Nephron (organoid): Measurements from ENCODE around the gene UGT1A8.
"Not testable (repeated sequence)": the region's sequence is repeated elsewhere in the genome, so short reads cannot be mapped to it uniquely, and the experiment has no call there.

ENCODE experiments used
- H3K27ac Mint-ChIP-seq, 3 experiments: 2 replicates each; pipeline ENCODE4 v1.8.0; 2020; ENCODE audit warnings: mixed read lengths in 3 of 3, mild to moderate bottlenecking in 2 of 3, moderate library complexity in 1 of 3
- H3K27me3 Mint-ChIP-seq: 2 replicates; pipeline ENCODE4 v1.8.0; 2021; ENCODE audit warnings: low read depth, mild to moderate bottlenecking, moderate library complexity, mixed read lengths
- H3K36me3 Mint-ChIP-seq: 2 replicates; pipeline ENCODE4 v1.8.0; 2020; ENCODE audit warnings: low read depth, mixed read lengths
- H3K4me1 Mint-ChIP-seq: 2 replicates; pipeline ENCODE4 v1.8.0; 2020; ENCODE audit warnings: mixed read lengths
- H3K4me3 Mint-ChIP-seq, 3 experiments: 2 replicates each; pipeline ENCODE4 v1.8.0; 2020; ENCODE audit warnings: mild to moderate bottlenecking in 3 of 3, mixed read lengths in 3 of 3, moderate library complexity in 2 of 3
- H3K9me3 Mint-ChIP-seq: 2 replicates; pipeline ENCODE4 v1.8.0; 2020; ENCODE audit warnings: mixed read lengths
- TF ChIP-seq, protein P1 (sequence below), 3 experiments: fragments of 200-600 bp; sonication (generic); IDR thresholded peaks; one replicate each; pipeline ENCODE4 v1.5.0; 2021; ENCODE audit warnings: antibody characterized with exemption in 3 of 3; ENCODE audit not compliant: unreplicated experiment in 3 of 3

The UGT1A8 gene

DNA sequence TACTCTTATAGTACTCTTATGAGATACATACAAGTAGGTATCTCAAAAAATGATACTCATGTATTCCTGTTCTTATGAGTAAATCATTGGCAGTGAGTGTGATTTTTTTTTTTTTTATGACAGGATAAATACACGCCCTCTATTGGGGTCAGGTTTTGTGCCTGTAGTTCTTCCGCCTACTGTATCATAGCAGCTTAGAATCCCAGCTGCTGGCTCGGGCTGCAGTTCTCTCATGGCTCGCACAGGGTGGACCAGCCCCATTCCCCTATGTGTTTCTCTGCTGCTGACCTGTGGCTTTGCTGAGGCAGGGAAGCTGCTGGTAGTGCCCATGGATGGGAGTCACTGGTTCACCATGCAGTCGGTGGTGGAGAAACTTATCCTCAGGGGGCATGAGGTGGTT is at the start of gene UGT1A8:
Gene UGT1A8, plus strand, starts transcription at position 158 of the 400 bp plus-strand sequence. Its CDS starts 75 bp downstream, at position 233.
- H3K27ac Mint-ChIP-seq, H3K27me3 Mint-ChIP-seq, H3K36me3 Mint-ChIP-seq, H3K4me1 Mint-ChIP-seq, H3K4me3 Mint-ChIP-seq: not testable (repeated sequence)
- peaks cover 36% of the 10 kb centered on the region for H3K9me3 Mint-ChIP-seq

DNA sequence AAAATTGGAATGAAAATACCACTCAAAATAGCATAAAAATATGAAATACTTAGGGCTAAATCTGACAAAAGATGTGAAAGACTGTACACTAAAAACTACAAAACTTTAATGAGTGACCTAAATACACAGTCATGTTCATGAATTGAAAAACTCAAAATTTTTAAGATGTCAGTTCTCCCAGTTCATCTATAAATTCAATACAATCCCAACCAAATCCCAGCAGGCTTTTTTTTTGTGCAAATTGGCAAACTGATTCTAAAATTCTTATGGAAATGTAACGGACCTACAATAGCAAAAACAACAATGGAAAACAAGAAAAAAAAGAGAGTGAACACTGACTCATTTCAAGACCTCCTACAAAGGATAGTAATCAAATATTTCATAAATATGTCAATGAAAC is 46.4 kb upstream of the UGT1A8 start:
- peaks cover 3% of the 10 kb centered on the region for H3K27me3 Mint-ChIP-seq
- peaks cover 4% of the 10 kb centered on the region for H3K9me3 Mint-ChIP-seq
- no peak overlapping the region for H3K27ac Mint-ChIP-seq
- no peaks in the 10 kb centered on the region for H3K36me3 Mint-ChIP-seq
- TF ChIP-seq, protein P1, sequence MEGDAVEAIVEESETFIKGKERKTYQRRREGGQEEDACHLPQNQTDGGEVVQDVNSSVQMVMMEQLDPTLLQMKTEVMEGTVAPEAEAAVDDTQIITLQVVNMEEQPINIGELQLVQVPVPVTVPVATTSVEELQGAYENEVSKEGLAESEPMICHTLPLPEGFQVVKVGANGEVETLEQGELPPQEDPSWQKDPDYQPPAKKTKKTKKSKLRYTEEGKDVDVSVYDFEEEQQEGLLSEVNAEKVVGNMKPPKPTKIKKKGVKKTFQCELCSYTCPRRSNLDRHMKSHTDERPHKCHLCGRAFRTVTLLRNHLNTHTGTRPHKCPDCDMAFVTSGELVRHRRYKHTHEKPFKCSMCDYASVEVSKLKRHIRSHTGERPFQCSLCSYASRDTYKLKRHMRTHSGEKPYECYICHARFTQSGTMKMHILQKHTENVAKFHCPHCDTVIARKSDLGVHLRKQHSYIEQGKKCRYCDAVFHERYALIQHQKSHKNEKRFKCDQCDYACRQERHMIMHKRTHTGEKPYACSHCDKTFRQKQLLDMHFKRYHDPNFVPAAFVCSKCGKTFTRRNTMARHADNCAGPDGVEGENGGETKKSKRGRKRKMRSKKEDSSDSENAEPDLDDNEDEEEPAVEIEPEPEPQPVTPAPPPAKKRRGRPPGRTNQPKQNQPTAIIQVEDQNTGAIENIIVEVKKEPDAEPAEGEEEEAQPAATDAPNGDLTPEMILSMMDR (IDR thresholded peaks at IDR 0.05; ENCODE audit: unreplicated experiment in 3 of 3) = no peak
- no peaks in the 10 kb centered on the region for H3K4me1 Mint-ChIP-seq
- no peak overlapping the region for H3K4me3 Mint-ChIP-seq

DNA sequence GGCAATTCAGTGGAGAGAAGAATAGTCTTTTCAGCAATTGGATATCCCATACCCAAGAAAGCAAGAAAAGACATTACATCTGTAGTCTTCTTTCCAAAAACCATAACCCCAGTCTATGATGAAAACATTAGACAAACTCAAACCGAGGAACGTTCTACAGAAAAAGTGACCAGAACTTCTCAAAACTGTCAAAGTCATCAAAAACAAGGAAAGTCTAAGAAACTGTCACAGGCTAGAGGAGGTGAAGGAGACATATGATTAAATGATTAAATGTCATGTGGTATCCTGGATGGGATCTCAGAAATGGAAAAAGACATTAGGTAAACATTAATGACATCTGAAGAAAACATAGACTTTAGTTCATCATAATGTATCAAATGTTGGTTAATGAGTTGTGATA is 46.0 kb upstream of the UGT1A8 start:
- no peaks in the 10 kb centered on the region for H3K36me3 Mint-ChIP-seq
- no peaks in the 10 kb centered on the region for H3K4me1 Mint-ChIP-seq
- no peak overlapping the region for H3K4me3 Mint-ChIP-seq
- H3K27me3 Mint-ChIP-seq = peaks cover 3% of the 10 kb centered on the region
- TF ChIP-seq, protein P1 (IDR thresholded peaks at IDR 0.05; ENCODE audit: unreplicated experiment in 3 of 3) = no peak
- H3K9me3 Mint-ChIP-seq = peaks cover 4% of the 10 kb centered on the region
- no peak overlapping the region for H3K27ac Mint-ChIP-seq

DNA sequence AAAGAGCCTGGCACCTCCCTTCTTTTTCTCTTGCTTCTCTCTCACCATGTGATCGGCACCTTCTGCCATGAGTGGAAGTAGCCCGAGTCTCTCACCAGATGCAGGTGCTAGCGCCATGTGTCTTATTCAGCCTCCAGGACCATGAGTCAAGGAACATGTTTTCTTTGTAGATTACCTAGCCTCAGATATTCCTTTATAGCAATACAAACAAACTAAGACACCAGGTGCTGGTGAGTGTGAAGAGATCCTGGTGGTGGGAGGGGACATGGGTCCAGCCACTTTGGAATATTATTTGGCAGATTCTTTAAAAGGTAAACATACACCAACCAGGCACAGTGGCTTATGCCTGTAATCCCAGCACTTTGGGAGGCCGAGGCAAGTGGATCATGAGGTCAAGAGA is 45.0 kb upstream of the UGT1A8 start:
- Mint-ChIP-seq H3K9me3 (peaks cover 8% of the 10 kb centered on the region), H3K27me3 (peaks cover 3% of the 10 kb centered on the region), H3K27ac (no peak overlapping the region), H3K36me3 (no peaks in the 10 kb centered on the region), H3K4me3 (no peak overlapping the region), H3K4me1 (no peaks in the 10 kb centered on the region)
- TF ChIP-seq, protein P1 (IDR thresholded peaks at IDR 0.05; ENCODE audit: unreplicated experiment in 3 of 3) = no peak

DNA sequence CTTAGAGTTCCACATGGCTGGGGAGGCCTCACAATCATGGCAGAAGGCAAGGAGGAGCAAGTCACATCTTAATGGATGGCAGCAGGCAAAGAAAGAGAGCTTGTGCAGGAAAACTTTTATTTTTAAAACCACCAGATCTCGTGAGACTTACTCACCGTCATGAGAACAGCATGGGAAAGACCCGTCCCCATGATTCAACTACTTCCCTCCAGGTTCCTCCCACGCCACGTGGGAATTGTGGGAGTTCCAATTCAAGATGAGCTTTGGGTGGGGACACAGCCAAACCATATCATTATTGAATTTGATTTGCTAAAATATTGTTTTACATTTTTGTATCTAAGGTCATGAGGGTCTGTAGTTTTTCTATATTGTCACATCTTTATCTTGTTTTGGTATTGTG is 40.1 kb upstream of the UGT1A8 start:
- H3K9me3 Mint-ChIP-seq, H3K36me3 Mint-ChIP-seq, H3K27ac Mint-ChIP-seq, H3K4me1 Mint-ChIP-seq, H3K27me3 Mint-ChIP-seq, H3K4me3 Mint-ChIP-seq: not testable (repeated sequence)

DNA sequence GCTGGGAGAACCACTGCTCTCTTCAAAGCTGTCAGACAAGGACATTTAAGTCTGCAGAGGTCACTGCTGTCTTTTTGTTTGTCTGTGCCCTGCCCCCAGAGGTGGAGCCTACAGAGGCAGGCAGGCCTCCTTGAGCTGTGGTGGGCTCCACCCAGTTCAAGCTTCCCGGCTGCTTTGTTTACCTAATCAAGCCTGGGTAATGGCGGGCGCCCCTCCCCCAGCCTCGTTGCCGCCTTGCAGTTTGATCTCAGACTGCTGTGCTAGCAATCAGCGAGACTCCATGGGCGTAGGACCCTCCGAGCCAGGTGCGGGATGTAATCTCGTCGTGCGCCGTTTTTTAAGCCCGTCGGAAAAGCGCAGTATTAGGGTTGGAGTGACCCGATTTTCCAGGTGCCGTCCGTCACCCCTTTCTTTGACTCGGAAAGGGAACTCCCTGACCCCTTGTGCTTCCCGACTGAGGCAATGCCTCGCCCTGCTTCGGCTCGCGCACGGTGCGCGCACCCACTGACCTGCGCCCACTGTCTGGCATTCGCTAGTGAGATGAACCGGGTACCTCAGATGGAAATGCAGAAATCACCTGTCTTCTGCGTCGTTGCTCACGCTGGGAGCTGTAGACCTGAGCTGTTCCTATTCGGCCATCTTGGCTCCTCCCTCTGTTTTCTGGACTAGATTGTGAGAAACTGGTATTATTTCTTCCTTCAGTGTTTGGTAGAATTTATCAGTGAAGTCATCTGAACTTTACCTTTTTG is 34.0 kb upstream of the UGT1A8 start:
- H3K27me3 Mint-ChIP-seq, H3K4me1 Mint-ChIP-seq, H3K27ac Mint-ChIP-seq, H3K36me3 Mint-ChIP-seq, H3K9me3 Mint-ChIP-seq, H3K4me3 Mint-ChIP-seq: not testable (repeated sequence)

DNA sequence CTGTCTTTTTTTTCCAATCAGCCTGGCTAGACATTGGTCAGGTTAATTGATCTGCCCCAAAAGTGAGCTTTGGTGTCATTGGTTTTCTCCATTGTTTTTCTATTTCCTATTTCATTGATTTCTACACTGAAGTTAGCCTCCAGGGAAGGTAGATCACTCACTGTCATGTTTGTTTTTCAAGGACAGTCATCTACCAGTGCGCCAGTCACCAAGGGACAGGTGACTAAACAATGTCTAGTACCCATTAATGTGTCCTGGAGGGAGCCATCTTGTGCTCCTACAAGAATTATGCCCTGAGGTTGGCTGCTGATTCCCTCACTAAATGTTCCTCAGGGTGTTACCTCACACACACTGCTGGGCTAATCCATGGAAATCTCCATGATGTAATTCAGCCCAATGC is 33.2 kb upstream of the UGT1A8 start:
- TF ChIP-seq, protein P1 (IDR thresholded peaks at IDR 0.05; ENCODE audit: unreplicated experiment in 3 of 3) = no peak
- H3K4me3 Mint-ChIP-seq = no peak overlapping the region
- no peaks in the 10 kb centered on the region for H3K36me3 Mint-ChIP-seq
- H3K27me3 Mint-ChIP-seq = no peaks in the 10 kb centered on the region
- H3K27ac Mint-ChIP-seq = no peak overlapping the region
- peaks cover 3% of the 10 kb centered on the region for H3K9me3 Mint-ChIP-seq
- no peaks in the 10 kb centered on the region for H3K4me1 Mint-ChIP-seq
